Mammary epithelial cell (primary cell): ENCODE data around the gene ACVR1B.

ENCODE experiments used
- EZH2 ChIP-seq: IDR thresholded peaks from 2 replicates; pipeline ENCODE4 v1.6.1; 2012; ENCODE audit warnings: low read length, inconsistent platforms, borderline replicate concordance
- TF ChIP-seq, protein P1 (sequence below), 2 donors: IDR thresholded peaks in 1 of 2; conservative IDR thresholded peaks in 1 of 2; 2 replicates each; pipeline ENCODE4 v1.5.1; 2011 to 2012; ENCODE audit warnings: inconsistent platforms in 2 of 2, low read length in 2 of 2, mild to moderate bottlenecking in 2 of 2, control low read depth in 1 of 2, low read depth in 1 of 2; ENCODE audit not compliant: insufficient read depth in 1 of 2; ENCODE audit errors: extremely low read depth in 1 of 2

DNA sequence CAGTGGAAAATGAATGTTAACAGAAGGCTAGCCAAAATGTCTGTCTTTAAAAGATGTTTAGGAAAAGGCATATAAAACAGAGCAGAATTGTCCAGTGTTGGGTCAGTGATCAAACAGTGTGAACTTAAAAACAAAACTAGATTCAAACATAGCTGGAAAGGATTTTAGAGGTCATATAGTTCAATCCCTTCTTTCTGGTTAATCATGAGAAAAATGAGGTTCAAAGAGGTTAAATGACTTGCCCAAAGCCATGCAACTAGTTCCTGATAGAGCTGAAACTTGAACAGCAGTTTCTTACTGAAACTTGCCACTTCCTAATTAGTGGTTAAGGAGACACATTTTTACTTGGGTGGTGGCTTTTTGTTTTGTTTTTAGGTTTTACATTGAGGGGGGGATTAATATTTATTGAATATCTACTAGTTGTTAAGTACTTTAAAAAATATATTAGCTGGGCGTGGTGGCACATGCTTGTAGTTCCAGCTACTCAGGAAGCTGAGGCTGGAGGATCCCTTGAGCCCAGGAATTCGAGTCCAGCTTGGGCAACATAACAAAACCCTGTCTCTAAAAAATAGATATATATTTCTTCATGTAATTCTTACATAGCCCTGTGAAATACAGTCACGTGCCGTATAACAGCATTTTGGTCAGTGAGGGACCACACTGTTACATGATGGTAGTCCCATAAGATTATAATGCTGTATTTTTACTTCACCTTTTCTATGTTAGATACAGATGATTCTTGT is 20.4 kb downstream of the ACVR1B start:
- TF ChIP-seq, protein P1, sequence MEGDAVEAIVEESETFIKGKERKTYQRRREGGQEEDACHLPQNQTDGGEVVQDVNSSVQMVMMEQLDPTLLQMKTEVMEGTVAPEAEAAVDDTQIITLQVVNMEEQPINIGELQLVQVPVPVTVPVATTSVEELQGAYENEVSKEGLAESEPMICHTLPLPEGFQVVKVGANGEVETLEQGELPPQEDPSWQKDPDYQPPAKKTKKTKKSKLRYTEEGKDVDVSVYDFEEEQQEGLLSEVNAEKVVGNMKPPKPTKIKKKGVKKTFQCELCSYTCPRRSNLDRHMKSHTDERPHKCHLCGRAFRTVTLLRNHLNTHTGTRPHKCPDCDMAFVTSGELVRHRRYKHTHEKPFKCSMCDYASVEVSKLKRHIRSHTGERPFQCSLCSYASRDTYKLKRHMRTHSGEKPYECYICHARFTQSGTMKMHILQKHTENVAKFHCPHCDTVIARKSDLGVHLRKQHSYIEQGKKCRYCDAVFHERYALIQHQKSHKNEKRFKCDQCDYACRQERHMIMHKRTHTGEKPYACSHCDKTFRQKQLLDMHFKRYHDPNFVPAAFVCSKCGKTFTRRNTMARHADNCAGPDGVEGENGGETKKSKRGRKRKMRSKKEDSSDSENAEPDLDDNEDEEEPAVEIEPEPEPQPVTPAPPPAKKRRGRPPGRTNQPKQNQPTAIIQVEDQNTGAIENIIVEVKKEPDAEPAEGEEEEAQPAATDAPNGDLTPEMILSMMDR (conservative IDR thresholded peaks at IDR 0.05 in 1 of 2, IDR thresholded peaks at IDR 0.05 in 1 of 2; ENCODE audit: extremely low read depth in 1 of 2, insufficient read depth in 1 of 2, low read depth in 1 of 2, low read length in 2 of 2): no peak
- TF ChIP-seq EZH2: no peak
